Fibroblast of skin of abdomen (primary cell): ENCODE results near the gene SWSAP1.

Experiments used
- DNase-seq: peaks from one replicate; pipeline ENCODE4 v3.0.0-alpha.2; 2013

SWSAP1 gene

GRCh38 chr19:11416346-11417052 lies 42.0 kb downstream of the SWSAP1 start:
- no peak for DNase-seq

GRCh38 chr19:11418094-11418548 lies 43.7 kb downstream of the SWSAP1 start:
- no peak for DNase-seq

- no peak for DNase-seq
These were observed 44.4 kb downstream of the SWSAP1 start, which contains the start of gene RGL3 for GRCh38 chr19:11418549-11419506. Gene RGL3 (minus strand): TSS chr19:11419314. CDS start chr19:11419278, 36 bp downstream.

GRCh38 chr19:11420429-11421370 lies 46.2 kb downstream of the SWSAP1 start:
- DNase-seq, result no peak

- DNase-seq, result no peak
These were observed 47.1 kb downstream of the SWSAP1 start for GRCh38 chr19:11421371-11422098.

GRCh38 chr19:11422163-11423065 lies 47.9 kb downstream of the SWSAP1 start:
- peak; percentile 33 for DNase-seq

- no peak for DNase-seq
These were observed 48.8 kb downstream of the SWSAP1 start for GRCh38 chr19:11423164-11423790.

- DNase-seq, result no peak
These were observed 49.3 kb downstream of the SWSAP1 start for GRCh38 chr19:11423791-11424181.
